Esophagus mucosa (tissue), 1 donor: Measurements from ENCODE around the gene FBXO9. TPM values are rescaled to one million over a fixed set of nuclear protein-coding genes. Genes with fewer than 3 reads are reported as not detected.
"Not testable (repeated sequence)": the region's sequence is repeated elsewhere in the genome, so short reads cannot be mapped to it uniquely, and the experiment has no call there.

Experiments used
- ATAC-seq: fragments of 200-7000 bp; cut with Tn5 transposase; one replicate; pipeline ENCODE4 v1.9.1; 2020
- total RNA-seq: library from RNA; stranded (reverse); gene quantifications from one replicate; pipeline ENCODE4 v1.2.4, GENCODE V29; 2023
- donor health status: DM: yes; HTN: yes; CAD: no.

FBXO9 gene
- total RNA-seq, 1 donor from 2014 or later: 96.8 TPM

DNA sequence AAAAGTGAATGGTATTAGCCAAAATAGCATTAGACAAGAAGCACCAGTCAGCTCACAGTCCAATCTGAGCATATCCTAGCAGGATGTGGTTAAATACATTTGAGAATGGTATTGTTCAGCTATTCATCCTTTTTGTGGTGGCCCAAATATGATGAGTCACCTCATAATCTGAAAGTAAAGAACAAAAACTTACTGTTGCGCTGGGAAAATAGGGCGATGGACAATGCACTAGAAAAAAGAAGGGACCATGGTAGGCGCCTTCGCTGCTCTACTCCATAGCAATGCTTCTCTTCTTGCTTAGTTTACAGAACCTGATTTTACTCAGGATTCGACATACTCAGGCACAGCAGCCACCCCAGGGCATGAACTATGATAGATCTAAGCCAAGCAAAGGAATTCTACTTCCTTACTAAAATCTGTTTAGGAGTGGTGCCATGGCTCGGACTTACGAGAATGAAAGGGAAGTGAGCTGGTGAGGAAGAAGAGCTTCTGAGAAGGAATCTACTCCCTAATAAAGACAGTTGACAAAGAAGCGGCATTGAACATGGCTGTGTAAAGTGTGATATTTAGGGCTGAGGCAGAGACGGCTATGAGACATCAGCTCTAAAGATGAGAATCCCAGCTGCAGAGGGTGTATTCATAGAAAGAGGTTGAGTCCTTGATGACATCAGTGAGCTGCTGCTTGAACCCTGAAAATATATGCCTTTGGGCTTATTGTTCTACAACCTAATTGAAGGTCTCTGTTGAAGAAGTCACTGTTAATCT lies 16.6 kb upstream of the FBXO9 start:
- peak; percentile 62 for ATAC-seq

DNA sequence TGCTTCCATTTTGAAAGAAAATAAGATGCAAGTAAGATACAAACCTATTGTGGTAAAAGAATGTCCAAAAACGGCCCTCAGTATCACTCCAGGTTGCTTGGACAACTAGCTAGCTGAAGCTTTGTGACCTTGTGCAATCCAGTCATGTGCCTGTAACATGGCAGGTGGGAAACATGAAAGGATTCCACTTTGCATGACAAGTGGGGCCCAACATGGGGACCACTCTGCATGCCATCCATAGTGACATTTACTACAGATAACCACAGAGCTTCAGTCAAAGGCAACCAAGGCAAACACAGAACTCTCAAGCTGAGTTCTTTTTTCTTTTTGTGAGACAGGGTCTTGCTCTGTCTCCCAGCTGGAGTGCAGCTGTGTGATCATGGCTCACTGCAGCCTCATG lies 15.8 kb upstream of the FBXO9 start:
- ATAC-seq: no peak

DNA sequence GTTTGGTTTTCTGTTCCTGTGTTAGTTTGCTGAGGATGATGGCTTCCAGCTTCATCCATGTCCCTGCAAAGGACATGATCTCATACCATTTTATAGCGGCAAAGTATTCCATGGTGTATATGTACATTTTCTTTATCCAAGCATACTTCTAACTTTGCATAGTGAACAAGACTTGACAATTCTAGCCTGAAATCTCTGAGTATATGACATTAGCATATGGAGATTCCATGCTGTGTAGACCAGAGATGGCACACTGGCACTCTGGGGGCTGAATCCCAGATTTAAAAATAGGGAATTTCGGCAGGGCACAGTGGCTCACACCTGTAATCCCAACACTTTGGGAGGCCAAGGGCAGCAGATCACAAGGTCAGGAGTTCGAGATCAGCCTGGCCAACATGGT lies 13.1 kb upstream of the FBXO9 start:
- not testable (repeated sequence) for ATAC-seq

DNA sequence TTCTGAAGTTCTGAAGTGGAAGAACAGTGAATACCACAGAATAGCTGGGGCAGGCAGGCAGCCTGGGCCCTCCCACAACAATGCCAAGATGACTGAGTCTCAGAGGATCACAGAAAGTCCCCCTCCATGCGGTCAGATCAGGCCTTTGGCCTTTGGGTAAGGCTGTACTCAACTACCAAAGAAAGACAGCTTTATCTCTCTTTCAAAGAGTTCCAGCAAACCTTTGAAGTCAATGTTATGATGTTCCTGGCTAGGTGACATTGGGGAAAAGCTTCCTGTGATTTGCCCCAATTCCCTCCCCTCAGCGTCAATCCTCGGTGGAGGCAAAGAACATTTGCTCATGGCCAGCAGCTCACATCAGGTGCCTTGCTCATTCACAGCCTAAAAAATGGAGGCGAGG lies 10.7 kb upstream of the FBXO9 start:
- ATAC-seq: no peak

DNA sequence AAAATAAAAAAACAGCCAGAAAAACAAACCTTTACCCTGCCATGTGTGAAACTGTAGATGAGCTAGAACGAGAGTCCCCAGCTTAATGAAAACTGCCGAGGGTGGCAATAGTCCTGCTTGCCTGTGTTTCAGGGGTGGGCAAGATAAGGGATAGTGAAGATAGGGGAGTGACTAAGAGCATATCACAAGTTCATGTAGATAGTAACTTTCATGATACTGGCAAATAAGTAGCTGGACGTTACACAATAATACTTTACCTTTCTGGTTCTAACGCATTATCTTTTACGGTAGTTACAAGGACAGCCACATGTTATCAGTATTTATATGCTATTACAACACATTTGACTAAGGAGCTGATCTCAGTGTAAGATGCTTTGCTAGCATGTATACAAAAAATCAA lies 9.3 kb upstream of the FBXO9 start:
- no peak for ATAC-seq

DNA sequence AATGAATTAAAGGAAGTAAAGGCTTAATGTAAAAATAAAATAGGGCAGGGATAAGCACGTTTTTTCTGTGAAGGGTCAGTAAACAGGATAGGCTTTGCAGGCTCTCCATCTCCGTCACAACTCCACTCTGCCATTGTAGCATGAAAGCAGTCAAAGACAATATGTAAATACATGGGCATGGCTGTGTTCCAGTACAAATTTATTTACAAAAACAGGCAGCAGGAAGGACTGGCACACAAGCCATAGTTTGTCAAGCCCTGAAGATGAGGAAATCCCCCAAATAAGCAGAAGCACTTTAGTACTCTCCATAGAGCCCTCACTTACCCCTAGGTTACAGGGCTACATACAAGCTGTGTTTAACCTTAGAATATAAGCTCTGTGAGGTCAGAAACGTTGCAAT lies 8.9 kb upstream of the FBXO9 start:
- ATAC-seq: no peak

DNA sequence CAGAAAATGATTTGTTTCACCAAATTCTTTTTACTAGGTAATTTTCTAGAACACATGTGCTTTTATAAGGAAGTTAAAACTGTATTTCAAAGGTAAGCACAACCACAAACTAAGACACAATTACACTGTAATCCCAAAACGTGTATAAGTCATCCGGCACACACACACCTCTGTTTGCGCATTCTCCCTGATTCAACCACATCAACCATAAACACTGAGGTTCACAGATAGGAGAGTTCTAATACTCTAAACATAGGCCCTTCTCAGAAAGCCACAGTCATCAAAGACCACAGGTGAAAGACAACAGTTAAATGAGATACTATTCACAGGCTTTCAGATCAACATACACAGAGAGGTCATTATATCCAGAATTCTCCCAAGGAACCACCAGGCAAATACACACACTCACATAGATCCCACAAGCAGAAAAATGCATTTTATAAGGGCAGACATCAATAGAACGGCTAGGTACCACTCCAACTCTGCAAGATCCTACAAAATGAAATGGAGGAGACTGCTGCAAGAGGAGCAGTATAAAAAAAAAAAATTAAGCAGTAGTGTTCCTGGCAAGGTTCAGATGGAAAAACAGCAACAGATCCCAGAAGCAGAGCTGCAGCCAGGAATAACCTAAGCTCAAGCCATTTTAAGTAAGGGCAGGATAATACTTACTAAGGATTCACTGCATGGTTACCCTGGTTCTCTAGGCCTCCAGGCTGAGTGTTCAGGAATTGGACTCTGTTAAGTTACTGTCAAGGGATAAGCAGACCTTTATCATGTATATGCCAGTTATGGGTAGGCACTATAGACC lies 6.6 kb upstream of the FBXO9 start:
- no peak for ATAC-seq

DNA sequence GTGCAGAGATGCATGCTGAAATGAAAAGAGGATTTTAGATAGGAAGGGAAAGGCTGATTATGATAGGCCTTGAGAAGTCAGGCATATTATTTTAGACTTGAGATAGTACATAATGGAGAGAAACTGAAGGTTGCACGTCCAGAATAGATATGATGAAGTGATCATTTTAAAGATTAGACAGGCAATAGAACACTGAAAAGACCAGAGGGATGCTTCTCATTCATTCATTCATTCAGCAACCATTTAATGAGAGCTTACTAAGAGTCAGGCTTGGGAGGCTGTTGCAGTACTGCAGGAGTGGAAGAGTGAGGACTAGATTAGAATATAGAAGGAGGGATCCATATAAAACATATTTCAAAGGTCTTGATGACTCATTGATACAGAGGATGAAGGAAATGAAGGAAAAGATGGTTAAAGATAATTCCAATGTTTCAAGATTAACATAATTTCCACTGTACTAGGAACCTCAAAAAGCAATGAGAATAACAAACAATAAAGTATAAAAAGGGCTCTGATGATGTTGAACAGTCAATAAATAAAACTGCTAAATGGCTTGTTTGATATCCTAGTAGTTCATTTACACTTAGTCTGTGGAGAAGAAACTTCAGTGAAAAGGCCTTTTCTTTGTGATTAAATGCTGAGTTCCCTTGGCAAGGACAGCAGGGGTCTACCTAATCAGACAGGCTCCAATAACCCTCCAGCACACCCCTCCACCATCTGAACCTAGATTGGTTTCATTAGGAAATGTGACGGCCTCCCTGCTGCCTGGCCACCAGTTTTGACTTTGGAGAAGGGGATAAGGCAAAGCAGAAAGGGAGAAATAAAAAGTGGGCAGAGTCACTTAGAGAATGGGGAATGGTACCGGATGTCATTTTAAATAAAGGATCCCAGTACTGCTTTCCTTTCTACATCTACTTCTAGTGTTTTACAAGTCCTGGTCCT lies 5.3 kb upstream of the FBXO9 start:
- no peak for ATAC-seq

DNA sequence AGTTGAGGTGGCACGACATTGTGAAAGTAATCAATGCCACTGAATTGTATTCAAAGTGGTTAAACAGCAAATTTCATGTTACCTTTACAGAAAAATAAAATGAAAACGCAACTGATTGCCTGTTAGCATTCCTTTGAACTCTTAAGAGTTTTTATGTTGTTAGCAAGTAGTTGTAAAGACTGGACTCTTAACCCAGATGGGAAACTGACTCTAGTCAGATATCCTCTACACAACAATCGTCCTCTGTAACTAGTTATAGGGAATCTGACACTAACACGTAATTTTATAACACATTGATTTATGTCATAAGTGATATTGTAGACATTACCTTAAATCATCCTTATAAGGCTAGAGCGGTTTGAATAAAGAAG lies 3.0 kb upstream of the FBXO9 start:
- ATAC-seq: no peak

DNA sequence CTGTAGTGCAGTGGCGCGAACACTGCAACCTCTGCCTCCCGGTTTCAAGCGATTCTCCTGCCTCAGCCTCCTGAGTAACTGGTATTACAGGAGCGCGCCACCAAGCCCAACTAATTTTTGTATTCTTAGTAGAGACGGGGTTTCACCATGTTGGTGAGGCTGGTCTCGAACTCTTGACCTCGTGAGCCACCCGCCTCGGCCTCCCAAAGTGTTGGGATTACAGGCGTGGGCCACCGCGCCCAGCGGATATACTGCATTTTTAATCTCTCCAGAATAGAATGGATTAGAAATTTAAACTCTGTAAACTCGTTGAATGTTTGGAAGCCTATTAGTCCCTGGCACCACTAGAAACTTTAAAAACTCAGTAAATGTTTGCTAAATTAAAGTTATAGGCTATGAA lies 949 bp upstream of the FBXO9 start:
- not testable (repeated sequence) for ATAC-seq

DNA sequence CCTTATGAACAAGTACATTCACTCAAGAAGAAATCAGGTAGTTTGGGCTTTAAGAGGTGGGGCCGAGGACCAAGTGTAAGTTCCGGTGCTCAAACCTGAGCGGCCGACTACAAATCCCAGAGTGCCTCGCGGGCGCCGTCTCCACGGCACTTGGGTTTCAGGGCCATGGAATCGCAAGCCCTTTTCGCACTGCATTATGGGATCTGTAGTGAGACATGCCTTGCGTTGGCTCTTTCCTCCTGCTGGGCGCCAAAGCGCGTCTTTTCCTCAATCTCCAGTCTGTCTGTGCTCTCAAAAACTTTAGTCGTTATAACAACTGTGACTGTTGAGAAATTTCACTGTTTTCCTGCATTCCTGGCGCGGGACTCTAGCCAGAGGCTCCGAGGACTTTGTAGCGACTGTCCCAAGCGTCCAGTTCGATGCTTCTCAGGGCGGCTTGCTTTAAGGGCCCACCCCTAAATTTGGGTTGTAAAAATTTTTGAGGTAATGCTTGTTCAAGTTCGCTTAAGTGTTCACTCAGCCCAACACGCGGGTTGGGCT lies 408 bp upstream of the FBXO9 start:
- peak; percentile 90 for ATAC-seq

DNA sequence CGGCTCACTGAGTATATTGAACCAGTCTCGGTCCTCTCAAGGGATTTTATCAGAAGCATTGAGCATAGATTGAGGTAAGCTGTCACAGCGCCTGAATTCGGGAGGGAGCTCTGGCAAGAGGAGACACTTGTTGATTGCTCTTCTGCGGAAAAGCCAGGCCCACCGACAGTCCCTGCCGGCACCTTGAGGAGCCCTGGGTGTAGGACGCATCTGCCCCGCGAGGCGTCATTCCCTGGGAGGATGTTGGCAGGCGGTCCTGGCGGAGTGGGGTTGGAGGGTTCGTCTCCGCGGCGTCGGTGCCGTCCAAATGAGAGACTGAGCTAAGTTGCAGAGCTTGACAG lies 843 bp downstream of the FBXO9 start:
- ATAC-seq: peak; percentile 8

DNA sequence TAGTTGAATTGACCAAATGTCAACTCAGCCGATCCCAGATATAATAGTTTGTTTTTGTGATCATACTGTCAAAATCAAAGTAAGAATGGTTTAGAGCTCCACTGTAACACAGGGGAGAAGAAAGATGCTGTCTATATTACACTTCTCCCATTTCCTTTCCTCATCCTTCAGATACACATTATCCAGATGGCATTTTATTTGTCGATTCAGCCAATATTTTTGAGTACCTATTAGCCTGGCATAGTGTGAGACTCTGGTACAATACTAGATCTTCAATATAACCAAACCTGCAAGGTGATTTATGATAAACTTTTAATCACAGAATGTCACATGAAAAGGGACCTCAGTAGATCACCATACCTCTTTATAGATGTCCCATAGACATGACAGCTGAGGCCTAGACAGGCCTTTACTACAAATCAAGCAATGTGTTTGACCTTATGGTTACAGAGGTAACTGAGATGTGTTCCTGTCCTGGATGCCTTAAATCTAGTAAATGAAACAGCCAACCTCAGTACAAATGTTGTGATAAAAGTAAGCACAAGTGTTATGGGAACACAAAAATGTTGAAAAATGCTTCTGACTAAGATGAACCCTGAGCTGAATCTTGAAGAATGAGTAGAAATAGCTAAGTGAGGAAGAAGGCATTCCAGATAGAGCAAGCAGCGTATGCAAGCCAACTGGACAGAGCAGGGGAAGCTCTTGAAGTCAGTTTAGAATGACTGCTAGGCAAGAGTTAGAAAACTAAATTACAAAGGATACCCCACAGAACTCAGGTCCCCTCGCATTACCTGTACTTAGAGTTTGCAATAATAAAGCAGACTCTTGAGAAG lies 1.9 kb downstream of the FBXO9 start:
- ATAC-seq: no peak

DNA sequence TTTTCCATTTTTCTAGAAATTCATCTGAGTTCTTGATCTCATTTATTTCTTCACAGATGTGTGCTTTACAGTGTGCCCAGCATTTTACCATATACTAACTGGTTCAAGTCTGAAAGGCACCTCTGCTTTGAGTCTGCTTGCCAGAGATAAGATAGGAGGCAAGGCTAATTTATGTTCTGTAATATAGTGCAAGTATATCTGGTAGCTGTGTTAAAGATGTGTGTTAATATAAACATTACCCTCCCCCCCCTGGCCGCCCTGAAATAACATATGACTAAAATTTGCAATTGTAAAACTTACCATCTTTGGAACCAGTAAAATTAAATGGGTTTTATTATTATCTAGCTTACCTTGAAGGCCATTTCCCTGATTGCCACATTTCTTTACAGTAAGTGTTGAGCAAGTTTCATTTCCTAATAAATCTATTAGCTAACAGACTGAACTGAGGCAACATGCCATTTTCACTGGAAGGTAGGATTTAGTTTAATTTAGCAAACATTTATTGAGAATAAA lies 2.7 kb downstream of the FBXO9 start:
- no peak for ATAC-seq

DNA sequence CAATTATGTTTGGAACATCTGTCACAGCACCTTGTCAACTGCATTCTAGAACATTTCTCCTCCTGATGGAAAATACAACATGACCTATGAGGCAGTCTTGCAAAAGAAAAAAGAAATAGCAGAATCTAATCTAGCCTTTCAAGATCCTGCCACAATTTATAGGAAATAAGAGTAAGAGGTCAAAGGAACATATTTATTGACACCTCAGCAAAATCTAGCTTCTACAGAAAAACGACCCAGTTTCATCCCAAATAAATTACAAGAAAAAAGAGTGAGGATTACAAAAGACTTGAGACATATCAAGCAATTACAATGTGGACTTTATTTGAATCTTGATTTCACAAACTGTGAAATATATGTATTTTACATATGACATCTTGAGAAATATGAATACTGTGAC lies 4.2 kb downstream of the FBXO9 start:
- ATAC-seq: no peak

DNA sequence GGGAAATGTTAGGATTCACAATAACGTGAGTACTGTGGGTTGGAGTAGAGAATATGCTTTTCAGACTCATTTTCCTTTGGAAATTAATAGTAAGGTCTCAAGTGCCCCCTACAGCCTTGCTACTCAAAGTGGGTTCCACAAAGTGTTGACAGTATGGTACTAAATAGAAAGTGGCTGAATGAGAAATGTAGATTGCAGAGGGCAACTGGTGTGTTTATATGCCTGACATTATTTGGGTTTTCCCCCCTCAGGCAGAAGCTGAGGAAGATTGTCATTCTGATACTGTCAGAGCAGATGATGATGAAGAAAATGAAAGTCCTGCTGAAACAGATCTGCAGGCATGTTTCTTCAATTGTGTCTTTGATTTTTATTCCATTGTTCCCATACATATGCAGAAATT lies 5.6 kb downstream of the FBXO9 start:
- no peak for ATAC-seq

DNA sequence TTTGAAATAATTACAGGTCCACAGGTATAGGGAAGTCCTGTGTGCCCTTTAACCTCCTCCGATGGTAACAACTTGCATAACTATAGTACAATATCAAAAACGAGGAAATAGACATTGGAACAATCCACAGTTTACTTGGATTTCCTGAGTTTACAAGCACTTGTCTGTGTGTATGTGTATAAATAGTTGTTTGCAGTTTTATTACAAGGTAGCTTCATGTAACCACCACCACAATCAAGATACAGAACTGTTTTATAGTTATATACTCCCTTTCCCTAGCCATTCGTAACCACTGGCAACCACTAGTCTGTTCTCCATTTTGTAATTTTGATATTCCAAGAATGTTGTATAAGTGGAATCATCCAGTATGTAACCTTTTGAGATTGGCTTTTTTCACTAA lies 9.1 kb downstream of the FBXO9 start:
- ATAC-seq: no peak

DNA sequence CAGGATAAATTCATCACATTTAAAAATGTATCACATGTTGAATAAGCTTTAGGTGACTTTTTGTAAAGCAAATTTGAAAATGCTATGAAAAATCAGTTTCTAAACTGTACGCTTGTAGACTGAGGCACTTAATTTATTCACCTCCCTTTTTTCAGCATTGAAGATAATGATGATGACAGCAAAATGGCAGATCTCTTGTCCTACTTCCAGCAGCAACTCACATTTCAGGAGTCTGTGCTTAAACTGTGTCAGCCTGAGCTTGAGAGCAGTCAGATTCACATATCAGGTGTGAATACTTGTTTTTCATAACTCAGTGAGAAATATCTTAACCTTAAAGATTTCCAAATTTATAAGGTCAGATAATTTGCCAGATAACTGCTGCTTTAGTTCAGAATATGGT lies 15.6 kb downstream of the FBXO9 start:
- no peak for ATAC-seq

DNA sequence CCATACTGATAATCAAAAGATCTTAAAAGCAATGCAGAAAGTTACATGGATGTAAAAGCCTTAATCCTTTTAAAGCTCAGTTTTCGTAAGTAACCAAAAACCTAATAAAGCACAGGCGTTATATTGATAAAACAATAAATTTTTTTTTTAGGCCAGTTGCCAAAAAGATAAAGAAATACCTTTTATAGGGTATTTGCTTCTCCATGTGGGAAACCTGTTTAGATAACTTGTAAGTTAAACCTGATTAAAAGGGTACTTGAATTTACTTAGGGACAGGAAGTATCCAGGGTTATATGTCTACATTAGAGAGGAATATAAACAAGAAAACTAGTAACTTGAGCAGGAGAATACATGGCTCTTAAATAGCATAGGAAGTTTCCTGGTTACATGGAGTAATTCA lies 21.1 kb downstream of the FBXO9 start:
- ATAC-seq: no peak

DNA sequence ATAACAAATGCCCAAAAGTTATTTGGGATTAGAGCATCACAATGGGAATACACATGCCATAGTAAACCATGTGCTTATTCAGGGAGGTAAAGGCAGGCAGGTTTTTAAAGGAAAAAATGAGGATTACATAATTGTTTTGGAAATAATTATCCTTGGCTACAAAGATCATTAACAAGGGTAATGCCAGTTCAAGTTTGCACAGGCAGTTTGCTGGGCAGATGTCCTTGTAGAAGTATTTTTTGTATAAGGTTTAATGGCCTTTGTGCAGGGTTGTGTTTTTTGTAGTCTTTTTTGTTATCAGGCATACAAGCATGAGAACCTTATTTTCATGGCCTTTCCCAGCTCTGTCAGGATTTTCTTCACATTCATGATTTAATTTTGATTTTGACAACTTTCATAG lies 24.7 kb downstream of the FBXO9 start:
- no peak for ATAC-seq

DNA sequence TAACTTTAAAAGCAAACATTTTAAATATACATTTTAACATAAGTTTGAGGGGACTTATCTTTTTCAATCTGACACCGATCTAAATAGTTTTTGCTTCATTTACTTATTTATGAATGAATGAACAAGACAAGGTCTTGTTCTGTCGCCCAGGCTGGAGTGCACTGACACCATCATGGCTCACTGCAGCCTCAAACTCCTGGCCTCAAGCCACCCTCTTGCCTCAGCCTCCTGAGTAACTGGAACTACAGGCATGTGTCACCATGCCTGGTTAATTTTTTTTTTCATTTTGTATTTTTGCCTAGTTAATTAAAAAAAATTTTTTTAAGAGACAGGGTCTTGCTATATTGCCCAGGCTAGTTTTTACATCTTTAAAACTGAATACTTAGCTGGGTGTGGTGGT lies 25.4 kb downstream of the FBXO9 start:
- ATAC-seq: no peak

DNA sequence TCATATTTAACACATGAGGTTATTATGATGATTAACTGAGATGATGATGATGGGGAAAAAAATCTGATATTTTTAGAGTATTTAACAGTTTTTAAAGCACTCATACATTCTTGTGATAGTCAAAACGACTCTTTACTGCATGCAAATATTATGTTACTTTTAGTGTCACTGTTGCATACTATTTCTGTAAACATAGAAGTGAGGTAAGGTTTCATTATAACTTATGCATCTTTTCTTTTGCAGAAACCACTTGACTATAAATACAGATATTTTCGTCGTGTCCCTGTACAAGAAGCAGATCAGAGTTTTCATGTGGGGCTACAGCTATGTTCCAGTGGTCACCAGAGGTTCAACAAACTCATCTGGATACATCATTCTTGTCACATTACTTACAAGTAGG lies 30.1 kb downstream of the FBXO9 start:
- no peak for ATAC-seq
